Astrocyte (in vitro differentiated cells and primary cell): Measurements from ENCODE around the gene DOK6. TPM values are rescaled to one million over a fixed set of nuclear protein-coding genes. Genes with fewer than 3 reads are reported as not detected.

Experiments used
- DNase-seq: peaks from one replicate; pipeline ENCODE4 v3.0.0-alpha.2; 2010; ENCODE audit warnings: low read depth
- FAIRE-seq: peaks from 2 replicates; lab custom pipeline; 2011; peaks lifted over from hg19 to GRCh38; lab: Jason Lieb, UNC
- H2AFZ ChIP-seq: 2 replicates; pipeline ENCODE4 v1.6.0; 2012; ENCODE audit warnings: low read depth, low read length, inconsistent platforms
- H3K27ac ChIP-seq: 2 replicates; pipeline ENCODE4 v1.5.1; 2011; ENCODE audit warnings: low read depth, low read length, inconsistent platforms
- H3K27me3 ChIP-seq: 2 replicates; pipeline ENCODE4 v1.6.0; 2011; ENCODE audit warnings: low read length, inconsistent platforms; ENCODE audit not compliant: insufficient read depth
- H3K36me3 ChIP-seq: 2 replicates; pipeline ENCODE4 v1.5.1; 2011; ENCODE audit warnings: low read length, inconsistent platforms; ENCODE audit not compliant: insufficient read depth
- H3K4me1 ChIP-seq: 2 replicates; pipeline ENCODE4 v1.5.1; 2011; ENCODE audit warnings: low read length, inconsistent platforms; ENCODE audit not compliant: insufficient read depth
- H3K4me2 ChIP-seq: 2 replicates; pipeline ENCODE4 v1.6.0; 2012; ENCODE audit warnings: low read length, inconsistent platforms
- H3K4me3 ChIP-seq: 2 replicates; pipeline ENCODE4 v1.5.1; 2011; ENCODE audit warnings: low read depth, mild to moderate bottlenecking, low read length, inconsistent platforms; ENCODE audit not compliant: insufficient read depth
- H3K79me2 ChIP-seq: 2 replicates; pipeline ENCODE4 v1.6.0; 2012; ENCODE audit warnings: mild to moderate bottlenecking, low read length, inconsistent platforms; ENCODE audit not compliant: insufficient read depth
- H3K9ac ChIP-seq: 2 replicates; pipeline ENCODE4 v1.6.0; 2012; ENCODE audit warnings: mild to moderate bottlenecking, low read length, inconsistent platforms
- H3K9me3 ChIP-seq: 2 replicates; pipeline ENCODE4 v1.5.1; 2012; ENCODE audit warnings: low read depth, mild to moderate bottlenecking, low read length, inconsistent platforms; ENCODE audit not compliant: insufficient read depth
- H4K20me1 ChIP-seq: 2 replicates; pipeline ENCODE4 v1.6.0; 2012; ENCODE audit warnings: low read length, inconsistent platforms; ENCODE audit not compliant: insufficient read depth
- H3K27ac Mint-ChIP-seq: one replicate; pipeline ENCODE4 v1.8.0; 2021; ENCODE audit warnings: mild to moderate bottlenecking, mixed read lengths; ENCODE audit not compliant: unreplicated experiment
- H3K27me3 Mint-ChIP-seq: one replicate; pipeline ENCODE4 v1.8.0; 2021; ENCODE audit warnings: low read depth, mixed read lengths; ENCODE audit not compliant: unreplicated experiment
- H3K36me3 Mint-ChIP-seq: one replicate; pipeline ENCODE4 v1.8.0; 2021; ENCODE audit warnings: low read depth, mixed read lengths; ENCODE audit not compliant: unreplicated experiment
- H3K4me1 Mint-ChIP-seq: one replicate; pipeline ENCODE4 v1.8.0; 2021; ENCODE audit warnings: low read depth, mixed read lengths; ENCODE audit not compliant: unreplicated experiment
- H3K4me3 Mint-ChIP-seq: one replicate; pipeline ENCODE4 v1.8.0; 2021; ENCODE audit warnings: mild to moderate bottlenecking, moderate library complexity, mixed read lengths; ENCODE audit not compliant: unreplicated experiment
- H3K9me3 Mint-ChIP-seq: one replicate; pipeline ENCODE4 v1.8.0; 2021; ENCODE audit warnings: mild to moderate bottlenecking, mixed read lengths; ENCODE audit not compliant: unreplicated experiment
- EZH2 ChIP-seq: IDR thresholded peaks from 2 replicates; pipeline ENCODE4 v1.6.1; 2012; ENCODE audit warnings: mild to moderate bottlenecking, low read length, inconsistent platforms; ENCODE audit not compliant: insufficient read depth
- total RNA-seq: library from RNA; stranded (reverse); gene quantifications from 2 replicates; pipeline ENCODE4 v1.2.1, GENCODE V29; 2021
- TF ChIP-seq, protein P1 (sequence below): IDR thresholded peaks from 2 replicates; pipeline ENCODE4 v1.5.1; 2011; ENCODE audit warnings: low read depth, mild to moderate bottlenecking, inconsistent platforms, low read length, moderate library complexity; ENCODE audit not compliant: insufficient read depth

The DOK6 gene
- total RNA-seq, 1 donor from 2014 or later = 2.9 TPM

DNA sequence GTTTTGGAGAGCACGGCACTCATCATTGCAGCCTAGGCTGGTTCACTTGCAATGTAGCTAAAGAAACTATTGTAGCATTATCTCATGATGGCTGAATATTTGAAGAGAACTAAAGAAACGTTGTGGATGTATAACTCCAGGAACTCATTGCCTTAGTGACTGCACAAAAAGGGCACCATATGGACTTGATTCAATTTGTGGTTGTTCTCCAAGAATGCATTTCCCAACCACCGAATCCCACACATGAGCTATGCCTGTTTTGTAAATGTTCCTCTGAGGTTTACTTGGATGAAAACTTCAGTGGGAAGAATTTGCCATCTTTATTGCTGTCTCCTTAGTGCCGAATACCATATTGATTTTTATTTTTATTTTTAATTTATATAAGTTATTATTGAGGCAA lies 43.5 kb downstream of the DOK6 start:
- peak; percentile 20 for DNase-seq

DNA sequence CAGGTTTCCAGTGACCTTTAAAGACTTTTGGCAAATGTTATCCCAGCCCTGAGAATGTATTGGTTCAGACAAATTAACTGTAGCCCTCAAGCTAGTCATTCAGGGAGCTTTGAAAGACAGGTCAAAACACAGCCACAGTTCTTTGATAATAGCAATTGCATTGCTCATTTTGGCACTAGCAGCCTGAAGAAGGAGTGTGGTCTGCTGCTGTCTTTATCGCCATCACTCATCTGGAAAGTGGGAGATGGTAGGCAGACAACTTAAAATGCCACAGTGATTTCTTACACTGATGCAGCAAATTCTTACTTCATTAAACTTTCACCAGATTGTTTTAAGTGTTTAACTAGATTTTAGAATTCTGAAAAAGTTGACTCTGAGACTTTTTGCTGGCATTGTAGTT lies 47.2 kb downstream of the DOK6 start:
- TF ChIP-seq, protein P1, sequence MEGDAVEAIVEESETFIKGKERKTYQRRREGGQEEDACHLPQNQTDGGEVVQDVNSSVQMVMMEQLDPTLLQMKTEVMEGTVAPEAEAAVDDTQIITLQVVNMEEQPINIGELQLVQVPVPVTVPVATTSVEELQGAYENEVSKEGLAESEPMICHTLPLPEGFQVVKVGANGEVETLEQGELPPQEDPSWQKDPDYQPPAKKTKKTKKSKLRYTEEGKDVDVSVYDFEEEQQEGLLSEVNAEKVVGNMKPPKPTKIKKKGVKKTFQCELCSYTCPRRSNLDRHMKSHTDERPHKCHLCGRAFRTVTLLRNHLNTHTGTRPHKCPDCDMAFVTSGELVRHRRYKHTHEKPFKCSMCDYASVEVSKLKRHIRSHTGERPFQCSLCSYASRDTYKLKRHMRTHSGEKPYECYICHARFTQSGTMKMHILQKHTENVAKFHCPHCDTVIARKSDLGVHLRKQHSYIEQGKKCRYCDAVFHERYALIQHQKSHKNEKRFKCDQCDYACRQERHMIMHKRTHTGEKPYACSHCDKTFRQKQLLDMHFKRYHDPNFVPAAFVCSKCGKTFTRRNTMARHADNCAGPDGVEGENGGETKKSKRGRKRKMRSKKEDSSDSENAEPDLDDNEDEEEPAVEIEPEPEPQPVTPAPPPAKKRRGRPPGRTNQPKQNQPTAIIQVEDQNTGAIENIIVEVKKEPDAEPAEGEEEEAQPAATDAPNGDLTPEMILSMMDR = no peak
- no peak for TF ChIP-seq EZH2
- H3K9me3 Mint-ChIP-seq = peaks cover 6% of the 10 kb centered on the region
- H3K4me2 ChIP-seq = no peak overlapping the region
- DNase-seq (peak; percentile 55), FAIRE-seq (no peak)
- H3K4me3 ChIP-seq = no peak overlapping the region
- H4K20me1 ChIP-seq = no peaks in the 10 kb centered on the region
- no peak overlapping the region for H3K4me3 Mint-ChIP-seq
- H3K27me3 Mint-ChIP-seq = no peaks in the 10 kb centered on the region
- no peaks in the 10 kb centered on the region for H3K9me3 ChIP-seq
- no peaks in the 10 kb centered on the region for H3K4me1 ChIP-seq
- H3K36me3 ChIP-seq = no peaks in the 10 kb centered on the region
- H3K4me1 Mint-ChIP-seq = peaks cover 1% of the 10 kb centered on the region
- H3K9ac ChIP-seq = no peak overlapping the region
- no peak overlapping the region for H2AFZ ChIP-seq
- H3K27ac ChIP-seq = no peak overlapping the region
- H3K79me2 ChIP-seq = no peaks in the 10 kb centered on the region
- no peak overlapping the region for H3K27ac Mint-ChIP-seq
- H3K27me3 ChIP-seq = no peaks in the 10 kb centered on the region
- no peaks in the 10 kb centered on the region for H3K36me3 Mint-ChIP-seq

More for the DNA sequence above, 43.5 kb downstream of the DOK6 start:
- no peak overlapping the region for H3K4me2 ChIP-seq
- H3K27ac ChIP-seq = no peak overlapping the region
- TF ChIP-seq EZH2 = no peak
- TF ChIP-seq, protein P1 = no peak
- H3K27me3 ChIP-seq = no peaks in the 10 kb centered on the region
- no peak overlapping the region for H3K4me3 Mint-ChIP-seq
- no peak overlapping the region for H2AFZ ChIP-seq
- no peaks in the 10 kb centered on the region for H3K4me1 ChIP-seq
- H3K4me3 ChIP-seq = no peak overlapping the region
- H3K27me3 Mint-ChIP-seq = no peaks in the 10 kb centered on the region
- no peak overlapping the region for H3K27ac Mint-ChIP-seq
- FAIRE-seq = no peak
- H3K9ac ChIP-seq = no peak overlapping the region
- H3K9me3 ChIP-seq = no peaks in the 10 kb centered on the region
- peaks cover 8% of the 10 kb centered on the region for H3K9me3 Mint-ChIP-seq
- H3K36me3 Mint-ChIP-seq = peaks cover under 1% of the 10 kb centered on the region
- H3K36me3 ChIP-seq = no peaks in the 10 kb centered on the region
- peaks cover 1% of the 10 kb centered on the region for H3K4me1 Mint-ChIP-seq
- H3K79me2 ChIP-seq = no peaks in the 10 kb centered on the region
- no peaks in the 10 kb centered on the region for H4K20me1 ChIP-seq

DNA sequence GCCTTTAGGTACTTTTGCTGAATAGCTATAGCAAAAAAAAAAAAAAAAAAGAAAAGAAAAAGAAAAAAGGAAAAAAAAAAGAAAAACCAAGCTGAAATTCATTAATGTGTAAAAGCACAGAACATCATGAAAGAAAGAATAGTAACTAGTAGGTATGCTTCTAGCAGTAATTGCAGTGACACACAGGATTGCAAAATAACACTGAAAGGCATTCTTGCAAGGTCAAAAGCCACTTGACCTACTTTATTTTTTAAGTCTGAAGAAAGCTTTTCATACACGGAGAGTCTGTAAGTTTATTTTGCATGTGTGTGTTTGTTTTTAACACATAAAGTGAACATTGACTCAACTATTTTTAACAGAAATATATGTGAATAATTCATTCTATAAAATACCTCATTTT lies 54.4 kb downstream of the DOK6 start:
- Histone ChIP-seq H3K9ac (no peak overlapping the region), H3K79me2 (no peaks in the 10 kb centered on the region), H3K4me2 (no peak overlapping the region), H4K20me1 (no peaks in the 10 kb centered on the region), H3K36me3 (no peaks in the 10 kb centered on the region), H3K4me3 (no peak overlapping the region), H3K27me3 (no peaks in the 10 kb centered on the region), H3K27ac (no peak overlapping the region), H3K4me1 (no peaks in the 10 kb centered on the region), H2AFZ (no peak overlapping the region), H3K9me3 (no peaks in the 10 kb centered on the region)
- Mint-ChIP-seq H3K27me3 (no peaks in the 10 kb centered on the region), H3K9me3 (no peaks in the 10 kb centered on the region), H3K4me3 (no peak overlapping the region), H3K36me3 (no peaks in the 10 kb centered on the region), H3K27ac (no peak overlapping the region), H3K4me1 (no peaks in the 10 kb centered on the region)
- DNase-seq = no peak
- no peak for FAIRE-seq
- TF ChIP-seq, protein P1 = no peak
